ENCODE data around the gene DLL3. TPM values are rescaled to one million over a fixed set of nuclear protein-coding genes. Genes with fewer than 3 reads are reported as not detected.

Gene DLL3
- total RNA-seq, 2 experiments from 2014 or later = 4.4 TPM

GRCh38 chr19:39506598-39506943, 7.8 kb downstream of the DLL3 start:
- Histone ChIP-seq H3K4me1 (ENCODE audit: insufficient read depth, low read length, poor library complexity, severe bottlenecking) (peaks cover 4% of the 10 kb centered on the region), H4K20me1 (ENCODE audit: insufficient read depth, low read length) (no peaks in the 10 kb centered on the region), H3K9me2 (ENCODE audit: insufficient read depth, low read length) (no peaks in the 10 kb centered on the region), H2AFZ (ENCODE audit: low read length) (no peak overlapping the region), H3K4me3 (ENCODE audit: low read depth, low read length, poor library complexity, severe bottlenecking) (peak overlapping the region; percentile 64), H3K9me3 (ENCODE audit: low read length) (no peaks in the 10 kb centered on the region), H3K4me2 (ENCODE audit: low read length) (peak overlapping the region; percentile 59; the same call in 1 of the 2 replicates), H3K79me2 (ENCODE audit: insufficient read depth, low read depth, low read length) (no peaks in the 10 kb centered on the region), H3K27ac (ENCODE audit: low read depth, low read length, poor library complexity, severe bottlenecking) (no peak overlapping the region), H3K36me3 (ENCODE audit: insufficient read depth, low read length) (no peaks in the 10 kb centered on the region)
- CTCF ChIA-PET (ENCODE audit: unreplicated experiment) = no interaction called here
- no TSS peak for BruUV-seq (replicated peaks)
- no peak for TF ChIP-seq EZH2phosphoT487 (IDR thresholded peaks at IDR 0.05; ENCODE audit: borderline replicate concordance, low read depth, low read length)
- TF ChIP-seq CTCF (conservative IDR thresholded peaks at IDR 0.05; ENCODE audit: low read length) = no peak
- POLR2A ChIA-PET = no interaction called here
- intact Hi-C loops (cut with micrococcal nuclease; ENCODE audit: unreplicated experiment) = no loop called here
- DNase-seq (ENCODE audit: low spot score) = no peak

- intact Hi-C loops (cut with micrococcal nuclease; ENCODE audit: unreplicated experiment) = no loop called here
- Histone ChIP-seq H3K27ac (ENCODE audit: low read depth, low read length, poor library complexity, severe bottlenecking) (no peak overlapping the region), H3K79me2 (ENCODE audit: insufficient read depth, low read depth, low read length) (no peaks in the 10 kb centered on the region), H4K20me1 (ENCODE audit: insufficient read depth, low read length) (no peaks in the 10 kb centered on the region), H2AFZ (ENCODE audit: low read length) (peak overlapping the region; percentile 57; the same call in 1 of the 2 replicates), H3K4me3 (ENCODE audit: low read depth, low read length, poor library complexity, severe bottlenecking) (peak overlapping the region; percentile 64), H3K9me2 (ENCODE audit: insufficient read depth, low read length) (no peaks in the 10 kb centered on the region), H3K36me3 (ENCODE audit: insufficient read depth, low read length) (no peaks in the 10 kb centered on the region), H3K9me3 (ENCODE audit: low read length) (no peaks in the 10 kb centered on the region), H3K4me1 (ENCODE audit: insufficient read depth, low read length, poor library complexity, severe bottlenecking) (peaks cover 4% of the 10 kb centered on the region), H3K4me2 (ENCODE audit: low read length) (peak overlapping the region; percentile 59)
- BruUV-seq (replicated peaks) = no TSS peak
- POLR2A ChIA-PET = interaction anchor here (0.7 kb wide), 1 partner anchor 25 kb away, joined by 3 read pairs; the partner anchor contains the start of gene EID2B
- CTCF ChIA-PET (ENCODE audit: unreplicated experiment) = interaction anchor here (1.0 kb wide), 1 partner anchor 26 kb away, joined by 3 read pairs; no protein-coding TSS in a partner anchor
- no peak for TF ChIP-seq EZH2phosphoT487 (IDR thresholded peaks at IDR 0.05; ENCODE audit: borderline replicate concordance, low read depth, low read length)
- TF ChIP-seq CTCF (conservative IDR thresholded peaks at IDR 0.05; ENCODE audit: low read length) = no peak
- DNase-seq (ENCODE audit: low spot score) = peak; percentile 30
Measured at GRCh38 chr19:39506944-39507714, 8.4 kb downstream of the DLL3 start.
